ENCODE measurements around the gene TNNT2.

- TF ChIP-seq FOXA1 (IDR thresholded peaks at IDR 0.05) (no peak), LEF1 (IDR thresholded peaks at IDR 0.05; ENCODE audit: borderline replicate concordance) (no peak), PKNOX1 (IDR thresholded peaks at IDR 0.05) (no peak), CTBP1 (IDR thresholded peaks at IDR 0.05; ENCODE audit: borderline replicate concordance) (no peak)
Observed at GRCh38 chr1:201394591-201394990, 17.1 kb upstream of the TNNT2 start.

Measured in HEK293T (cell line).